Naive thymus-derived CD8-positive, alpha-beta T cell (primary cell): ENCODE results near the gene ZNF622. TPM values are rescaled to one million over a fixed set of nuclear protein-coding genes. Genes with fewer than 3 reads are reported as not detected.
A peak's percentile ranks its signal among the peaks of the same experiment; 100 is the strongest.
"Not testable (repeated sequence)": the region's sequence is repeated elsewhere in the genome, so short reads cannot be mapped to it uniquely, and the experiment has no call there.

ENCODE experiments used
- ATAC-seq, 2 donors: fragments of 150-1000 bp; cut with Tn5 transposase in 1 of 2; sonication (Bioruptor Pico), chemical (Tn5 transposase) in 1 of 2; 1 replicate in 1 of 2; 2 replicates in 1 of 2; pipeline ENCODE4 v1.10.0; 2021; ENCODE audit warnings: mild to moderate bottlenecking in 2 of 2, moderate library complexity in 2 of 2
- POLR2A ChIA-PET: fragments of 350-600 bp; sonication (Branson Sonifier 250); formaldehyde crosslinking; loops from one replicate; lab custom pipeline; 2021; ENCODE audit warnings: antibody characterized with exemption; lab: Charles Lee
- DNase-seq, 10 donors: peaks; one replicate each; pipeline versions ENCODE4 v3.0.0 to v3.0.0-alpha.2; 2020 to 2022
- H3K27ac Mint-ChIP-seq, 10 donors: one replicate each; pipeline ENCODE4 v1.8.0; 2020 to 2022; ENCODE audit warnings: mild to moderate bottlenecking in 10 of 10, mixed read lengths in 10 of 10, moderate library complexity in 4 of 10, inconsistent platforms in 1 of 10
- H3K27me3 Mint-ChIP-seq, 5 donors: one replicate each; pipeline ENCODE4 v1.8.0; 2021 to 2022; ENCODE audit warnings: mixed read lengths in 5 of 5
- H3K36me3 Mint-ChIP-seq, 3 donors: one replicate each; pipeline ENCODE4 v1.8.0; 2020 to 2022; ENCODE audit warnings: mixed read lengths in 3 of 3, mild to moderate bottlenecking in 2 of 3, inconsistent platforms in 1 of 3
- H3K4me1 Mint-ChIP-seq, 4 donors: one replicate each; pipeline ENCODE4 v1.8.0; 2021 to 2022; ENCODE audit warnings: mixed read lengths in 4 of 4
- H3K4me3 Mint-ChIP-seq, 10 donors: one replicate each; pipeline ENCODE4 v1.8.0; 2020 to 2022; ENCODE audit warnings: mild to moderate bottlenecking in 10 of 10, mixed read lengths in 10 of 10, moderate library complexity in 6 of 10, inconsistent platforms in 1 of 10
- H3K9me3 Mint-ChIP-seq, 9 donors: one replicate each; pipeline ENCODE4 v1.8.0; 2020 to 2022; ENCODE audit warnings: mixed read lengths in 9 of 9, mild to moderate bottlenecking in 3 of 9, inconsistent platforms in 1 of 9, moderate library complexity in 1 of 9
- polyA plus RNA-seq, 3 donors: library from polyadenylated mRNA; unstranded; fragments of 300-500 nt; fragmentation: Illumina TruSeq; gene quantifications; one replicate each; pipeline ENCODE4 v1.2.3, GENCODE V29; 2021
- total RNA-seq, 8 experiments: library from RNA in 2 of 8; stranded (reverse) in 2 of 8; gene quantifications; one replicate each; pipeline ENCODE4 v1.2.3 and lab custom pipeline; 2021 to 2026

ZNF622 gene
- total and polyA plus RNA-seq, 5 experiments from 2014 or later, result 34.1 to 55.9 (median 45.9) TPM

- Mint-ChIP-seq H3K36me3 (peaks cover 6 to 92% (median 23%) of the 10 kb centered on the region in 3 donors), H3K4me1 (peaks cover 29 to 66% (median 60%) of the 10 kb centered on the region in 4 donors), H3K27ac (peak overlapping the region in 8 of 10 donors; percentile 41 to 87 (median 72)), H3K4me3 (peak overlapping the region in 9 of 10 donors; percentile 30 to 82 (median 64)), H3K27me3 (no peaks in the 10 kb centered on the region), H3K9me3 (no peaks in the 10 kb centered on the region)
- no peak for DNase-seq
- no peak for ATAC-seq
- POLR2A ChIA-PET, result no interaction called here
Measured at GRCh38 chr5:16455668-16456067, 9.9 kb downstream of the ZNF622 start.

- H3K4me3 Mint-ChIP-seq, result no peak overlapping the region
- ATAC-seq (no peak), DNase-seq (no peak)
- peak overlapping the region in 3 of 10 donors; percentile 24 to 42 (median 34) for H3K27ac Mint-ChIP-seq
- peaks cover 6 to 92% (median 22%) of the 10 kb centered on the region in 3 donors for H3K36me3 Mint-ChIP-seq
- no peaks in the 10 kb centered on the region for H3K9me3 Mint-ChIP-seq
- H3K4me1 Mint-ChIP-seq, result peaks cover 29 to 58% (median 52%) of the 10 kb centered on the region in 4 donors
- H3K27me3 Mint-ChIP-seq, result no peaks in the 10 kb centered on the region
- POLR2A ChIA-PET, result no interaction called here
Measured at GRCh38 chr5:16454686-16455085, 10.9 kb downstream of the ZNF622 start.

GRCh38 chr5:16453609-16454008 is 12.0 kb downstream of the ZNF622 start:
- peak overlapping the region in 1 of 10 donors; percentile 42 for H3K27ac Mint-ChIP-seq
- no peaks in the 10 kb centered on the region for H3K27me3 Mint-ChIP-seq
- peaks cover 24 to 51% (median 44%) of the 10 kb centered on the region in 4 donors for H3K4me1 Mint-ChIP-seq
- POLR2A ChIA-PET, result no interaction called here
- no peak for ATAC-seq
- no peak overlapping the region for H3K4me3 Mint-ChIP-seq
- H3K36me3 Mint-ChIP-seq, result peaks cover 6 to 94% (median 26%) of the 10 kb centered on the region in 3 donors
- no peak for DNase-seq
- no peaks in the 10 kb centered on the region for H3K9me3 Mint-ChIP-seq

DNA sequence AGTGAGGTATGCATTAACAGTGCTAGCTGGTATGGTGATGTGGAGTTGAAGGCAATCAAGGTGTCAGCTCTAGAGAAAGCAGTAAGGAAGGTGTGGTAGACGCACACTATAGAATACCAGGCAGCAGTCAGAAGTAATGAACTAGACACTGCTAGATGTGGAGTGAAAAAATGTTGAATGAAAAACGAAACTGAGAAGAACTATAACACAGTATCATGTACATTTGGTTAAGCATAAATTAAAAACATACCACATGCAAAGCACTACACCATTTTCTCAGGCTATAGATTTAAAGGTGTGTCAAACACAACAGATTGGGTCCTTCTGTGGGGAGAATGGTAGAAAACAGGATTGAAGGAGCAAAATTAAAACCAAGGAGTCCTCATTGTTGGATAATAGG is 15.4 kb downstream of the ZNF622 start:
- H3K9me3 Mint-ChIP-seq, result no peaks in the 10 kb centered on the region
- H3K27me3 Mint-ChIP-seq, result no peaks in the 10 kb centered on the region
- DNase-seq, result no peak
- peaks cover 12 to 19% (median 15%) of the 10 kb centered on the region in 4 donors for H3K4me1 Mint-ChIP-seq
- POLR2A ChIA-PET, result no interaction called here
- peaks cover 0 to 90% (median 26%) of the 10 kb centered on the region in 3 donors for H3K36me3 Mint-ChIP-seq
- H3K27ac Mint-ChIP-seq, result peak overlapping the region in 4 of 10 donors; percentile 14 to 75 (median 44)
- H3K4me3 Mint-ChIP-seq, result no peak overlapping the region
- no peak for ATAC-seq

DNA sequence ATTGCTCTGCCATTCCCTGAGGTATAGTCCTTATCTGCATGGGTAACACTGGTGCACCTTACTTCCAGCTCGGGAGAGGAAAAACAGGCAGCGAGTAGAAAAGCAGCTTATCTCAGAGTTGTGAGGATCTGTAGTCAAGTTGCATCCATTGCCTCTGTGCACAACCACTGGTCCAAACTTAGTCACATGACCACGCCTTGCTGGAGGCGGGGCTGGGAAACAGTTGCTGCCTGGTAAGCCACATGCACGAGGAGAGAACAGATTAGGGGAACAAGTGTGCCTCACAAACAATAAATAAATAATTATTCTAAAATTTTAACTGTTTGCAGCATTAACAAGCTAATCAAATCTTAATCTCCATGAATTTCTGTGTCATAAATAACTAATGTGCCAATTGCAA is 18.6 kb downstream of the ZNF622 start:
- Mint-ChIP-seq H3K4me1 (peaks cover 0 to 13% (median 0%) of the 10 kb centered on the region in 4 donors), H3K36me3 (peaks cover 0 to 59% (median 19%) of the 10 kb centered on the region in 3 donors), H3K9me3 (no peaks in the 10 kb centered on the region), H3K27me3 (no peaks in the 10 kb centered on the region), H3K27ac (peak overlapping the region in 1 of 10 donors; percentile 38), H3K4me3 (no peak overlapping the region)
- no peak for ATAC-seq
- DNase-seq, result no peak
- POLR2A ChIA-PET, result no interaction called here

DNA sequence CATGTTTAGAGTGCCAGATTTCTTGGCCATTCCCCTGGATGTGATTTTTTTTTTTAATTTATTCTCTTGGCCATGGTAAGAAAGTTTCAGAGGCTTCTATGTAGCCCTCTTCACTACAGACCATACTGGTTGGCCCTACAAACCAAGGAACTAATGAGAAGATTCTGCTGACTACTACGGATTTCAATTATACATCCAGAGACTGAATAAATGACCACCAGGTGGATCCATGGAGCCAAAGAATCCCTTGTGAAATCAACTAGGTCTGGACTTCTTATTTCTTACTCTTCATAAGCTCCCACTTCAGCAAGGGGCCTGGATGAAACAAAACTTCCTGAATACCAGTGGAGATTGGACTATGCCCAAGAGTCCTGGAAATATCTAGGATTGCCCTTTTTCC is 27.6 kb downstream of the ZNF622 start:
- no peak for DNase-seq
- ATAC-seq, result no peak
- Mint-ChIP-seq H3K27me3 (peaks cover 0 to 8% (median 2%) of the 10 kb centered on the region in 5 donors), H3K4me1 (peaks cover 0 to 4% (median 0%) of the 10 kb centered on the region in 4 donors), H3K9me3 (no peaks in the 10 kb centered on the region), H3K4me3 (no peak overlapping the region), H3K36me3 (no peaks in the 10 kb centered on the region), H3K27ac (peak overlapping the region in 1 of 10 donors; percentile 32)
- POLR2A ChIA-PET, result no interaction called here

GRCh38 chr5:16436065-16436682 is 29.4 kb downstream of the ZNF622 start:
- H3K4me1 Mint-ChIP-seq, H3K27ac Mint-ChIP-seq, H3K4me3 Mint-ChIP-seq, DNase-seq, POLR2A ChIA-PET, H3K9me3 Mint-ChIP-seq, H3K36me3 Mint-ChIP-seq, ATAC-seq: not testable (repeated sequence)
- peaks cover 0 to 18% (median 2%) of the 10 kb centered on the region in 5 donors for H3K27me3 Mint-ChIP-seq

GRCh38 chr5:16431490-16431889 is 34.1 kb downstream of the ZNF622 start:
- no peak for ATAC-seq
- H3K27me3 Mint-ChIP-seq, result peaks cover 7 to 31% (median 9%) of the 10 kb centered on the region in 5 donors
- no peaks in the 10 kb centered on the region for H3K9me3 Mint-ChIP-seq
- no peaks in the 10 kb centered on the region for H3K36me3 Mint-ChIP-seq
- no peak overlapping the region for H3K4me3 Mint-ChIP-seq
- POLR2A ChIA-PET, result no interaction called here
- no peak overlapping the region for H3K27ac Mint-ChIP-seq
- DNase-seq, result no peak
- H3K4me1 Mint-ChIP-seq, result peaks cover 0 to 1% (median 0%) of the 10 kb centered on the region in 4 donors

GRCh38 chr5:16430349-16431089 is 35.1 kb downstream of the ZNF622 start:
- DNase-seq (no peak), ATAC-seq (no peak)
- Mint-ChIP-seq H3K27me3 (peaks cover 7 to 34% (median 9%) of the 10 kb centered on the region in 5 donors), H3K27ac (no peak overlapping the region), H3K36me3 (no peaks in the 10 kb centered on the region), H3K4me1 (no peaks in the 10 kb centered on the region), H3K4me3 (no peak overlapping the region), H3K9me3 (no peaks in the 10 kb centered on the region)
- POLR2A ChIA-PET, result no interaction called here

GRCh38 chr5:16428359-16428758 is 37.2 kb downstream of the ZNF622 start:
- H3K9me3 Mint-ChIP-seq, result no peaks in the 10 kb centered on the region
- no peak overlapping the region for H3K4me3 Mint-ChIP-seq
- ATAC-seq, result no peak
- POLR2A ChIA-PET, result no interaction called here
- no peak for DNase-seq
- peaks cover 7 to 36% (median 12%) of the 10 kb centered on the region in 5 donors for H3K27me3 Mint-ChIP-seq
- H3K27ac Mint-ChIP-seq, result no peak overlapping the region
- no peaks in the 10 kb centered on the region for H3K4me1 Mint-ChIP-seq
- no peaks in the 10 kb centered on the region for H3K36me3 Mint-ChIP-seq

GRCh38 chr5:16427587-16427986 is 38.0 kb downstream of the ZNF622 start:
- Mint-ChIP-seq H3K9me3 (no peaks in the 10 kb centered on the region), H3K4me1 (no peaks in the 10 kb centered on the region), H3K27me3 (peaks cover 14 to 36% (median 19%) of the 10 kb centered on the region in 5 donors), H3K27ac (no peak overlapping the region), H3K36me3 (no peaks in the 10 kb centered on the region), H3K4me3 (no peak overlapping the region)
- DNase-seq, result no peak
- no peak for ATAC-seq
- POLR2A ChIA-PET, result no interaction called here

GRCh38 chr5:16418471-16418922 is 47.1 kb downstream of the ZNF622 start:
- Mint-ChIP-seq H3K27ac (no peak overlapping the region), H3K36me3 (peaks cover 0 to 2% (median 0%) of the 10 kb centered on the region in 3 donors), H3K4me3 (no peak overlapping the region), H3K4me1 (no peaks in the 10 kb centered on the region), H3K9me3 (no peaks in the 10 kb centered on the region), H3K27me3 (peaks cover 16 to 37% (median 32%) of the 10 kb centered on the region in 5 donors)
- ATAC-seq (no peak), DNase-seq (no peak)
- POLR2A ChIA-PET, result no interaction called here
